ENCODE data around the gene ST8SIA4.
"Not testable (repeated sequence)": the region's sequence is repeated elsewhere in the genome, so short reads cannot be mapped to it uniquely, and the experiment has no call there.

The ST8SIA4 gene

GRCh38 chr5:100828071-100828897 is 74.8 kb downstream of the ST8SIA4 start:
- DNase-seq (ENCODE audit: low spot score): no peak

- DNase-seq (ENCODE audit: low spot score): no peak
Measured at GRCh38 chr5:100827481-100827889, 75.6 kb downstream of the ST8SIA4 start.

GRCh38 chr5:100826133-100826532 is 76.9 kb downstream of the ST8SIA4 start:
- DNase-seq (ENCODE audit: low spot score): no peak

- no peak for DNase-seq (ENCODE audit: low spot score)
Measured at GRCh38 chr5:100824635-100825034, 78.4 kb downstream of the ST8SIA4 start.

GRCh38 chr5:100823812-100824211 is 79.3 kb downstream of the ST8SIA4 start:
- no peak for DNase-seq (ENCODE audit: low spot score)

- no peak for DNase-seq (ENCODE audit: low spot score)
Measured at GRCh38 chr5:100821751-100822150, 81.3 kb downstream of the ST8SIA4 start.

- no peak for DNase-seq (ENCODE audit: low spot score)
Measured at GRCh38 chr5:100818340-100818739, 84.7 kb downstream of the ST8SIA4 start.

- peak; percentile 7 for DNase-seq (ENCODE audit: low spot score)
Measured at GRCh38 chr5:100803397-100803796, 99.7 kb downstream of the ST8SIA4 start.

GRCh38 chr5:100802208-100802607 is 100.9 kb downstream of the ST8SIA4 start:
- no peak for DNase-seq (ENCODE audit: low spot score)

- DNase-seq (ENCODE audit: low spot score): no peak
Measured at GRCh38 chr5:100800562-100800961, 102.5 kb downstream of the ST8SIA4 start.

- no peak for DNase-seq (ENCODE audit: low spot score)
Measured at GRCh38 chr5:100799166-100799565, 103.9 kb downstream of the ST8SIA4 start.

- no peak for DNase-seq (ENCODE audit: low spot score)
Measured at GRCh38 chr5:100797861-100798260, 105.2 kb downstream of the ST8SIA4 start.

GRCh38 chr5:100796851-100797250 is 106.2 kb downstream of the ST8SIA4 start:
- DNase-seq (ENCODE audit: low spot score): no peak

GRCh38 chr5:100794844-100795243 is 108.2 kb downstream of the ST8SIA4 start:
- no peak for DNase-seq (ENCODE audit: low spot score)

GRCh38 chr5:100794218-100794617 is 108.9 kb downstream of the ST8SIA4 start:
- no peak for DNase-seq (ENCODE audit: low spot score)

- no peak for DNase-seq (ENCODE audit: low spot score)
Measured at GRCh38 chr5:100792781-100793180, 110.3 kb downstream of the ST8SIA4 start.

- no peak for DNase-seq (ENCODE audit: low spot score)
Measured at GRCh38 chr5:100791391-100791790, 111.7 kb downstream of the ST8SIA4 start.

- DNase-seq (ENCODE audit: low spot score): no peak
Measured at GRCh38 chr5:100790951-100791350, 112.1 kb downstream of the ST8SIA4 start.

- DNase-seq (ENCODE audit: low spot score): no peak
Measured at GRCh38 chr5:100790170-100790665, 112.9 kb downstream of the ST8SIA4 start.

GRCh38 chr5:100789694-100790093 is 113.4 kb downstream of the ST8SIA4 start:
- DNase-seq (ENCODE audit: low spot score): no peak

GRCh38 chr5:100788417-100788816 is 114.7 kb downstream of the ST8SIA4 start:
- no peak for DNase-seq (ENCODE audit: low spot score)

- no peak for DNase-seq (ENCODE audit: low spot score)
Measured at GRCh38 chr5:100787648-100788047, 115.4 kb downstream of the ST8SIA4 start.

GRCh38 chr5:100785536-100785935 is 117.5 kb downstream of the ST8SIA4 start:
- DNase-seq (ENCODE audit: low spot score): not testable (repeated sequence)

- DNase-seq (ENCODE audit: low spot score): no peak
Measured at GRCh38 chr5:100780376-100780870, 122.7 kb downstream of the ST8SIA4 start.

Measured in AG08396 (cell line).